SK-N-SH (cell line): Measurements from ENCODE around the gene PTPRA.

Source experiments
- CHD2 ChIP-seq: fragments of 150-350 bp; IDR thresholded peaks from 2 replicates; pipeline ENCODE4 v1.6.1; 2018; ENCODE audit warnings: low read length; ENCODE audit not compliant: partially characterized antibody
- CTCF ChIP-seq: fragments of 200-600 bp; sonication (generic); IDR thresholded peaks from 2 replicates; pipeline ENCODE4 v1.6.1; 2017; ENCODE audit warnings: antibody characterized with exemption, mild to moderate bottlenecking, moderate library complexity
- NFIC ChIP-seq: IDR thresholded peaks from 2 replicates; pipeline ENCODE4 v1.4.0; 2012; ENCODE audit warnings: borderline replicate concordance
- PBX3 ChIP-seq: IDR thresholded peaks from 2 replicates; pipeline ENCODE4; 2012
- POLR2AphosphoS5 ChIP-seq: IDR thresholded peaks from 2 replicates; pipeline ENCODE4 v1.6.1; 2012; ENCODE audit warnings: low read depth, low read length
- RAD21 ChIP-seq: IDR thresholded peaks from 2 replicates; pipeline ENCODE4 v1.6.1; 2012; ENCODE audit warnings: mild to moderate bottlenecking, low read length
- TAF1 ChIP-seq: IDR thresholded peaks from 2 replicates; pipeline ENCODE4 v1.6.1; 2012; ENCODE audit warnings: low read depth, mild to moderate bottlenecking, low read length, moderate library complexity, borderline replicate concordance
- TCF12 ChIP-seq: IDR thresholded peaks from 2 replicates; pipeline ENCODE4 v1.4.0; 2012
- YY1 ChIP-seq: IDR thresholded peaks from 2 replicates; pipeline ENCODE4 v1.4.0; 2012; ENCODE audit warnings: low read depth, mild to moderate bottlenecking
- TF ChIP-seq, protein P1 (sequence below): IDR thresholded peaks from 2 replicates; pipeline ENCODE4 v1.6.1; 2012; ENCODE audit warnings: mild to moderate bottlenecking, low read depth, low read length, moderate library complexity

- TF ChIP-seq CTCF (no peak), TAF1 (no peak), TCF12 (no peak), PBX3 (no peak), RAD21 (no peak), YY1 (no peak), POLR2AphosphoS5 (no peak), CHD2 (no peak), NFIC (no peak)
- TF ChIP-seq, protein P1, sequence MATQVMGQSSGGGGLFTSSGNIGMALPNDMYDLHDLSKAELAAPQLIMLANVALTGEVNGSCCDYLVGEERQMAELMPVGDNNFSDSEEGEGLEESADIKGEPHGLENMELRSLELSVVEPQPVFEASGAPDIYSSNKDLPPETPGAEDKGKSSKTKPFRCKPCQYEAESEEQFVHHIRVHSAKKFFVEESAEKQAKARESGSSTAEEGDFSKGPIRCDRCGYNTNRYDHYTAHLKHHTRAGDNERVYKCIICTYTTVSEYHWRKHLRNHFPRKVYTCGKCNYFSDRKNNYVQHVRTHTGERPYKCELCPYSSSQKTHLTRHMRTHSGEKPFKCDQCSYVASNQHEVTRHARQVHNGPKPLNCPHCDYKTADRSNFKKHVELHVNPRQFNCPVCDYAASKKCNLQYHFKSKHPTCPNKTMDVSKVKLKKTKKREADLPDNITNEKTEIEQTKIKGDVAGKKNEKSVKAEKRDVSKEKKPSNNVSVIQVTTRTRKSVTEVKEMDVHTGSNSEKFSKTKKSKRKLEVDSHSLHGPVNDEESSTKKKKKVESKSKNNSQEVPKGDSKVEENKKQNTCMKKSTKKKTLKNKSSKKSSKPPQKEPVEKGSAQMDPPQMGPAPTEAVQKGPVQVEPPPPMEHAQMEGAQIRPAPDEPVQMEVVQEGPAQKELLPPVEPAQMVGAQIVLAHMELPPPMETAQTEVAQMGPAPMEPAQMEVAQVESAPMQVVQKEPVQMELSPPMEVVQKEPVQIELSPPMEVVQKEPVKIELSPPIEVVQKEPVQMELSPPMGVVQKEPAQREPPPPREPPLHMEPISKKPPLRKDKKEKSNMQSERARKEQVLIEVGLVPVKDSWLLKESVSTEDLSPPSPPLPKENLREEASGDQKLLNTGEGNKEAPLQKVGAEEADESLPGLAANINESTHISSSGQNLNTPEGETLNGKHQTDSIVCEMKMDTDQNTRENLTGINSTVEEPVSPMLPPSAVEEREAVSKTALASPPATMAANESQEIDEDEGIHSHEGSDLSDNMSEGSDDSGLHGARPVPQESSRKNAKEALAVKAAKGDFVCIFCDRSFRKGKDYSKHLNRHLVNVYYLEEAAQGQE: no peak
These were observed 198.0 kb downstream of the PTPRA start for GRCh38 chr20:3071266-3071609.
